ENCODE results near the gene MOV10L1.

MOV10L1 gene

GRCh38 chr22:50209893-50210292 is 120.1 kb downstream of the MOV10L1 start:
- TF ChIP-seq, protein P1, sequence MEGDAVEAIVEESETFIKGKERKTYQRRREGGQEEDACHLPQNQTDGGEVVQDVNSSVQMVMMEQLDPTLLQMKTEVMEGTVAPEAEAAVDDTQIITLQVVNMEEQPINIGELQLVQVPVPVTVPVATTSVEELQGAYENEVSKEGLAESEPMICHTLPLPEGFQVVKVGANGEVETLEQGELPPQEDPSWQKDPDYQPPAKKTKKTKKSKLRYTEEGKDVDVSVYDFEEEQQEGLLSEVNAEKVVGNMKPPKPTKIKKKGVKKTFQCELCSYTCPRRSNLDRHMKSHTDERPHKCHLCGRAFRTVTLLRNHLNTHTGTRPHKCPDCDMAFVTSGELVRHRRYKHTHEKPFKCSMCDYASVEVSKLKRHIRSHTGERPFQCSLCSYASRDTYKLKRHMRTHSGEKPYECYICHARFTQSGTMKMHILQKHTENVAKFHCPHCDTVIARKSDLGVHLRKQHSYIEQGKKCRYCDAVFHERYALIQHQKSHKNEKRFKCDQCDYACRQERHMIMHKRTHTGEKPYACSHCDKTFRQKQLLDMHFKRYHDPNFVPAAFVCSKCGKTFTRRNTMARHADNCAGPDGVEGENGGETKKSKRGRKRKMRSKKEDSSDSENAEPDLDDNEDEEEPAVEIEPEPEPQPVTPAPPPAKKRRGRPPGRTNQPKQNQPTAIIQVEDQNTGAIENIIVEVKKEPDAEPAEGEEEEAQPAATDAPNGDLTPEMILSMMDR (IDR thresholded peaks at IDR 0.05; ENCODE audit: extremely low read depth, insufficient read depth, missing control alignments), result peak; percentile 88
- in situ Hi-C loops (cut with MboI; ENCODE audit: low pct_unique_long_range_greater_than_20kb, low sequenced_read_pairs, unreplicated experiment), result loop anchor here (10.0 kb wide), 1 partner anchor 65 kb away; no protein-coding TSS in a partner anchor
- DNase-seq (ENCODE audit: low spot score), result peak; percentile 92

DNA sequence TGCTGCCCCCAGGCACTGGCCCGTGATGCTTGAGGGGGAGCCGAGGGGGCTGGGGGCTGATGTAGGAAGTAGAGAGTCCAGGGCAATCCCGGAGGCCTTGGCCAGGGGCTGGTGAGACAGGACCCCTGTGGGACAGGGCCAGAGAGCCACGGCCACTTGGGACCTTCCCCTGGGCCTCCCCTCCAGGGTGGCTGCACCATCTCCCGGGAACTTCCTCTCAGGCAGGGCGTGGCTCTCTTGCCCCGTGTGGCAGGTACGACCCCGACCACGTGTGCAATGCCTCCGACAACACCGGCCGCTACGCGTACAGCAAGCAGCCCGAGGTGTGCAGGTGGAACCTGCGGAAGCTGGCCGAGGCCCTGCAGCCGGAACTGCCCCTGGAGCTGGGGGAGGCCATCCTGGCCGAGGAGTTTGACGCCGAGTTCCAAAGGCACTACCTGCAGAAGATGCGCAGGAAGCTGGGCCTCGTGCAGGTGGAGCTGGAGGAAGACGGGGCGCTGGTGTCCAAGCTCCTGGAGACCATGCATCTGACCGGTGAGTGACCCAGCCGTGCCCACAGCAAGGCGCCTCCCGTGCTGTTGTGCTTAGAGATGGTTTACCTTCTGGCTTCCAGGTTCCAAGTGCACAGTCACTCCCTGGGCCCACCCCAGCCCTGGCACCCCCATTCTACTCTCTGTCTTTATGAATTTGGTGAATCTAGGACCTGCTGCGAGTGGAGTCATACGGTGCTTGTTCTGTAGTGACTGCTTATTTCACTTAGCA is 120.8 kb downstream of the MOV10L1 start:
- TF ChIP-seq, protein P1 (IDR thresholded peaks at IDR 0.05; ENCODE audit: extremely low read depth, insufficient read depth, missing control alignments), result no peak
- DNase-seq (ENCODE audit: low spot score), result no peak
- in situ Hi-C loops (cut with MboI; ENCODE audit: low pct_unique_long_range_greater_than_20kb, low sequenced_read_pairs, unreplicated experiment), result no loop called here

GRCh38 chr22:50211147-50211546 is 121.3 kb downstream of the MOV10L1 start:
- DNase-seq (ENCODE audit: low spot score), result no peak
- in situ Hi-C loops (cut with MboI; ENCODE audit: low pct_unique_long_range_greater_than_20kb, low sequenced_read_pairs, unreplicated experiment), result no loop called here
- TF ChIP-seq, protein P1 (IDR thresholded peaks at IDR 0.05; ENCODE audit: extremely low read depth, insufficient read depth, missing control alignments), result no peak

Data from GM13977 (cell line).